CD4-positive, alpha-beta T cell treated with Interleukin-21 for 1 hour (primary cell): ENCODE data around the gene SREBF2.
A peak's percentile ranks its signal among the peaks of the same experiment; 100 is the strongest.

Experiments used
- DNase-seq: peaks from one replicate; pipeline ENCODE4 v3.0.0-alpha.2; 2020

Gene SREBF2

DNA sequence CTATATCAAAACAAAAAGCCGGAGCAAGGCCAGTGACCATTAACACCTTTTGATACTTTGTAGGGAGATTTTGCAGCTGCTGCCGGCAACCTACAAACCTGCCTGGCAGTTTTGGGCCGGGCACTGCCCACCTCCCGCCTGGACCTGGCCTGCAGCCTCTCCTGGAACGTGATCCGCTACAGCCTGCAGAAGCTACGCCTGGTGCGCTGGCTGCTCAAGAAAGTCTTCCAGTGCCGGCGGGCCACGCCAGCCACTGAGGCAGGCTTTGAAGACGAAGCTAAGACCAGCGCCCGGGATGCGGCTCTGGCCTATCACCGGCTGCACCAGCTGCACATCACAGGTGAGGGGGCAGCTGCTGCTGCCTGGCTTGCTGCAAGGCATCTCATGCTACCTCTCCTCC lies 47.7 kb downstream of the SREBF2 start:
- DNase-seq = no peak

DNA sequence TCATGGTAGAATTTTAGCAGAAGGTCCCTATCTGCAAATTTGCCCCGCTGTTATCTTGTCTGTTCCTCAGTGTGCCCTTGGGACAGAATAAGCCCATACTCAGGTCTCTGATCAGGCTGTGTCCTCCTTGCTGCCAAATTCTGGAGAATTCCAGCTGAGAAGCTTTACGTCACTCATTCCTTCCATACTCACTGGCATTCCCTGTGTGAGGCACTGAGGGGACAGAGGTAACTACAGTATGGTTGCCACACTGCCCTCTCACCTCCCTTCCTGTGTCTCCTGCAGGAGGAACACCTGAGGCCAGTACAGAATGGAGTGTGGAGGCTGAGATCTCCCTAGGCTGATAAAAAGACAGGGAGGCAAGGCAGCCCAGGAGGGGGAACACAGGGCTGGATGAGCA lies 50.5 kb downstream of the SREBF2 start:
- no peak for DNase-seq

DNA sequence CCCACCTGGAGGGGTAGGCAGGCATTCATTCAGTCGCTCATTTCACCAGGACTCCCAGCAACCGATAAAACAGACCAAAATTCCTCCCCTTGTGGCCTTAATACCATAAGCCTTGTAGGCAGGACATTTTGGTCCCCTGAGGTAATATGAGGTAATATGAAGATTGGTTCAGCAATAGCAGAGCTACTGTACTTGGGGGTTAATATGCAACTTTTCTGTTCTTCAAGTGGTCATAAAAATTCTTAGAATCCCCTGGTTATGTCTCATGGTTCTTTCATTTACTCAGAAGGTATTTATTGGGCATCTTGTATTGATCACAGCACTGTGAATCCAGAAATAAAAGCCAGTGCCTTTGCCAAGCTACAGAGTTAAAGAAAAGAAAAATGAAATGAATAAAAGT lies 52.2 kb downstream of the SREBF2 start:
- no peak for DNase-seq

DNA sequence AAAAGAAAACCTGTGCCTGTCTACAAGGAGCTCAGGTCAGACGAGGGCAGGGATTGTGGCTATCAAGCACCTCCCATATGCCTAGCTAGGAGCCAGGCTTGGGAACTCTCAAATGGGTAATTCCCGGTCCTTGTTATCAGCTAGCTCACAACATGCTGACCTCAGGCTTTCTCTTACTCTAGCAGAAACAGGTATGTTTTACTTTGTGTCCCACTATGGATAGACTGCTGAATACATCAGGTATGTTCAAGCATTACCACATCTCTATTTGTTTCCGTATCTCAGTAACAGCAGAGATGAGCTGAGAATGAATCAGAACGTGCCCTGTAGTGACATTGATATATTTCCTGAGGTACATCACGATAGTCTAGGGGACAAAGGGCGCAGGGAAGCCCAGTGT lies 52.6 kb downstream of the SREBF2 start:
- no peak for DNase-seq

DNA sequence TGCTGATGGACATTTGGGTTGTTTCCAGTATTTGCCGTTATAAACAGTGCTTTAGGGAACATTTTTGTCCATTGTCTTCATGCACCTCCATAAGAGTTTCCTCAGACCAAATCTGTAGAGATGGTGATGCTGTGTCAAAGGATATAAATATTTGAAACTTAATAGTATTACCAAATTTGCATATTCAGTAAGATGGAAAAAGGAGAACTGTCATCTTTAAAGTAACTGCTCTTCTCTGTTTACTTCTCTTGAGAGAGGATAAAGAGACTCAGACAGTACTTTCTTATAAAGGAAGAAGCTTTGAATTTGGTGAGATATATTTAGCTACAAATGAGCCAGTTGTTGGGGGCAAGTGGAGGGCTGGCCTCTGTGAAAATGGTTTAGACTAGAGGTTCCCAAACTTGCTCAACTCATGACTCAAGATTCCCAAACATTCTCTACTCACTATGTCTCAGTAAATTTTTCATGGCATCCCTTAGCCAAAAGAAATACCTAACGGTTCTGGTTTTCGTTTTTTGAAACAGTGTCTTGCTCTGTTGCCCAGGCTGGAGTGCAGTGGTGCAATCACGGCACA lies 55.8 kb downstream of the SREBF2 start:
- no peak for DNase-seq

DNA sequence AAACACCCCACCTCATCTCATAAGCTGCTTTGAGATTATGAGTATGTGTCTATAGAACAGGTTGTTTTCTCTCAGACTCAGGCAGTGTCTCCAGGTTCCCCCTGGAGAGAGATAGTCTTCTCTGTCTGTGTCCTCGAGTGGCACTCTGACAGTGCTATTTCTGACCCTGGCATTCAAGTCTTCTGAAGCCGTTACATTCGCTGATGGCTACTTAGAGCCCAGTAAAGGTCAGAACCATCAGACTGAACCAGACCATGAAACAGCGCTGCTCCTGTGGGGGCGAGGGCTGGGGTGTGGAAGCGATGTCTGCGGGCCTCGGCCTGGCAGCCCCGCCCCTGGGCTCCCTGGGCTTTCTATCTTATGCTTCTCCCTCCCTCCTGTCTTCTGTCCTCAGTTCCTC lies 58.5 kb downstream of the SREBF2 start:
- no peak for DNase-seq

DNA sequence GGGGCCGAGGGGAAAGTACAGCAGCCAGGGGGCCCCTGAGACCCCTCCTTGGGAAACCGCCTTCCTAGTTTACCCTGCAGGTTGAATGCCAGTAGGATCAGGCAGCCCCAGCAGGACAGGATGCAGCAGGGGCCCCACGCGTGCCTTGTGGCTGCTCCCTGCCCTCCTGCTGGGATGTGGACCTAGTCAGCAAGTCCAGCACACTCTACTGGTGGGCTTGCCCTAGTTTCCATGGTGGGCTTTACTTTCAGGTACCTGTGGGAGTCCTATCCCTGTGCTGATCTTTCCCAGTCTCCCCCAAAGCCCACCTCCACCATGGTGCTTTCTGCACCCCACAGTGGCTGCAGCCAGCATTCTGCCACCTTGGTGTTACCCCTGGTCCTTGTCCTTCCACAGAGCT lies 59.8 kb downstream of the SREBF2 start:
- DNase-seq = no peak

DNA sequence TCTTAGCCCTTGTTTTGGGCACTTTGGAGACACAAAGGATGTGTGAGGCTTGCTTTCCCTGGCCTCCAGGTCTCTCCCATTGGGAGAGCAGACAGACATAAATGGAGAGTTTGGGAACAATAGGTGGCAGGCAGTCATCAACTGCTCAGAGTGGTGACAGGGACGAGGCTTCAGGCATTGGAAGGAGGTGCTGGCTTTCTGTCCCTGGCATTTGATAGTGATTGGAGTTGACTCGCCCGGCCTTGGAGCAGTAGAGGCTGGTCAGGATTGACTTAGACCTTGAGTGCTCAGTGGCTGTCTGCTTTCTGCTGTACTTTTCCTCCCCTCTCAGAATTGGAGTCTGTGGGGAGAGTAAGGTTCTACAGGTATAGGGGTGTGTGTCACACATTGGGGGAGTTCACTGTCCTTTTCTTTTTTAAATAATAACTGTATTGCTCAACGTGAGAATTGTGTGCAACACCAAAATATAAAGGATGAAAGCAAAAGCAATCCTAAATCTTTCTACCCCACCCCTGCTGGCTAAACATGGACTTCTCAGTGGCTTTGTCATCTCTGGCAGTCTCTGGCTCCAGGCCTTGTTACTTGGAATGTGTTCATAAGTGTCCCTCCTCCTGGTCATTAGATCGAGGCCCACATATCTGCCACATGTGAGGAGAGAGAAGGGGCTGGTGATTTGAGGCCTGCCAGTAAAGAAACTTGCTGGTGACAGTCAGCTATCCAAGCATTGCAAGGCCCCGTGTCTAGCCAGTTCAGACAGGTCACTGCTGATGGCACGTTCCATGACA lies 60.9 kb downstream of the SREBF2 start:
- DNase-seq = no peak

DNA sequence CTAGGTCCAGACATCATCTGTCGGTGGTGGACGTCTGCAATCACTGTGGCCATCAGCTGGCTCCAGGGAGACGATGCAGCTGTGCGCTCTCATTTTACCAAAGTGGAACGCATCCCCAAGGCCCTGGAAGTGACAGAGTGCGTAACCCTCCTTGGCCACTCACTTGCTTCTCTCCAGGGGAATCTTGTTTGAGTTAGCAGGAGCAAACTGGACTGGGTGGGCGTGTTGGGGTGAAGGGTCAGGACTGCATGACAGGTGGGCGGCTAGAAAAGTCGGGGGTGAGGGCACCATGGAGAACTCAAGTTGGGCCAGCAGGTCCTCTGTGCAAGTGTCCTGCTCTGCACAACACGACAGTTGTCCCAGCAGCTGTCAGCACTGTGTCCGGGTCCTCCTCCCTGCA lies 65.7 kb downstream of the SREBF2 start:
- no peak for DNase-seq

DNA sequence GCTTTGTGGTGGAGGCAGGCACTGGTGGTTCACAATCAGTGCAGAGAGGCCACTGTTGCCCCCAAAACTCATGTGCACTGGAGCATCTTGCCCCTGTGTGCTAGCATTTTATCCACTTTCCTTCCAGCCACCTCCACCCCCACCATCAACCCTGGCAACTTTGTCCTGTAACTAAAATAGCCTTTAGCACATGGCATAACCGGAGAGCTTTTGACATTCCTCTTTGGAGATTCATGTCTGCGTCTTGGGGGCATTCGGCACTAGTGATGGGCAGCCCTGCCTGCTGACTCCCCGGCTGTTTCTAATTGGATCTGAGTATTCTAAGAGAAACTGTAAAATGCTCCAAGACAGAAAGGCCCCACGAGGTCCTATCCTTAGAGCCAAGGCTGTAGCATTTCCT lies 66.2 kb downstream of the SREBF2 start:
- DNase-seq = no peak

DNA sequence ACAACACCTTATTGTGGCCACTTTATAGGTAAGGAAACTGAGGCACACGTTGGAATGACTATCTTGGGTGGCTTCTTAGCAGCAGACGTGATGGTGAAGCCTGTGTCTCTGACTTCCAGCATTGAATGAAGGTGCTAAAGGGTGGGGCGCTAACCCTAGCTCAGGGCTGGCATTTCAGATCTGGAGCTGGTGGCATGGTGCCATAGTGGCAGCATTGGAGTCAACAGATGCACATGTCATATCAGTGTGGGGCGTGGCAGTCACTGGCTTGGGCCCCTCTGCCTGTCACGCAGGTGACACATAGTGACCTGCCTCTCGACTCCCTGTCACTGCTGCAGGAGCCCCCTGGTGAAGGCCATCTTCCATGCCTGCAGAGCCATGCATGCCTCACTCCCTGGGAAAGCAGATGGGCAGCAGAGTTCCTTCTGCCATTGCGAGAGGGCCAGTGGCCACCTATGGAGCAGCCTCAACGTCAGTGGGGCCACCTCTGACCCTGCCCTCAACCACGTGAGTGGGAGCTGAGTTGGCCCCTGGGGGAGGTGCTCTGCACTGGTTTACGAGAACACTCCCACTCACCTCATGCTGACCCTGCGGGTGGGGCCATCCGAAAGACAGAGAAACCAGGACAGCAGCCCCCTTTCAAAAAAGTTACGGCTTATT lies 67.2 kb downstream of the SREBF2 start:
- no peak for DNase-seq

DNA sequence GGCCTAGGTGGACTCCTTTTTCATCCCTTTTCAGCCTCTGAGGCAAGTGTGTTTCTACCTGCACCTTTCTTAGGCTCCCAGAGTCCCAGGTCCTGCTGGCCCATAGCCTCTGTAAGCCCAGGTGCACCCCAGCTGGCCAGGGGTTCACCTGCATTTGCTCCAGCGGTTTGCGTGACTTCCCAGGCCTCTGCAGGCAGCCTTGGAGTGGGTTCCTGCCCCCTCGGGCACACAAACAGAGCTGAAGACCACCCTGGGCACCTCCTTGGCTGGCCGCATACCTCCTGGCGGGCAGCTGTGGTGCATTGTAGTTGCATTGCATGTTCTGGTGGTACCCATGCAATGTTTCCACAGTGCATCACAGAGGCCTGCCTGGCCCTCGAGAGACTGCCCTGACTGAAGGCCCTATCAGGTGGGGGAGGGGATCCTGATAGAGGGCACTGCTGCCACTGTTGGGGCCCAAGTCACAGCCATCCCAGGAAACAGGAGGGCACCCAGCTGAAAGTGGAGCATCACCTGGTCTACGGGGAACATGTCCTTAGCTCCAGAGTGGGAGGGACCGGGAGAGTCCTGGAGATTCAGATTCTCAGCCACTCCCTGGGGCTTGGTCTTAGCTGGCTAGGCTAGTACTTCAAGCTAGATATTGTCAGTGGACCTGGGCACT lies 67.9 kb downstream of the SREBF2 start:
- DNase-seq = no peak

DNA sequence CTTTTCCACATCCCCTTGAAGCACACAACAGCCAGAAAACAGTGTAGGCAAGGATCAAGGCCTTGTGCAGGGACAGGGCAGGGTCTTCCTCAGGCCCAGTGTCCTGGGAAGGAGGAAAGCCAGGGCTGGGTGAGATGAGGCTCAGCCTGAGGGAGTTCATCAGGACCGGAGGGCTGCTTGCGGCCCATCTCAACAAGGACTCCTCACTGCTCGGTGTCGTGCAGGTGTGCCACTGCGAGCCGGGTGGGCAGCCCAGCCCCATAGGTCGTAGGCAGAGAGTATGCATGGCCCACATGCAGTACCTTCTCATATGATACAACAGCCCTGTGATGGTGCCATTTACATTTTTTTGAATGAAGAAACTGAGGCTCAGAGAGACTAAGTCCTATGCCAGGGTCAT lies 69.1 kb downstream of the SREBF2 start:
- no peak for DNase-seq

DNA sequence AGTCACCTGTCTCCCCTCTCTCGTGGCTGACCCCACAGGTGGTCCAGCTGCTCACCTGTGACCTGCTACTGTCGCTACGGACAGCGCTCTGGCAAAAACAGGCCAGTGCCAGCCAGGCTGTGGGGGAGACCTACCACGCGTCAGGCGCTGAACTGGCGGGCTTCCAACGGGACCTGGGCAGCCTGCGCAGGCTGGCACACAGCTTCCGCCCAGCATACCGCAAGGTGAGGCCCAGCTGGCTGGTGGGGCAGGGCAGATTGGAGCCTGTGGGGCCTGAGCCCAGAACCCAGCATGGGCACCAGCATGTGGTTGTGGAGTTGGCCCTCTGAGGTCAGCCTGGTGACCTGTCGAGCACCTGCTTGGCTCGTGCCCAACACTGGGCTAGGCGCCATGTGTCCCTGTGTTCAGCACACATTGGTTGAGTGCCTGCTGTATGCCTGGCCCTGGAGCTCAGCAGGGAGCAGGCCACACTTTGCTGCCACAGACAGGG lies 70.1 kb downstream of the SREBF2 start:
- DNase-seq = no peak

DNA sequence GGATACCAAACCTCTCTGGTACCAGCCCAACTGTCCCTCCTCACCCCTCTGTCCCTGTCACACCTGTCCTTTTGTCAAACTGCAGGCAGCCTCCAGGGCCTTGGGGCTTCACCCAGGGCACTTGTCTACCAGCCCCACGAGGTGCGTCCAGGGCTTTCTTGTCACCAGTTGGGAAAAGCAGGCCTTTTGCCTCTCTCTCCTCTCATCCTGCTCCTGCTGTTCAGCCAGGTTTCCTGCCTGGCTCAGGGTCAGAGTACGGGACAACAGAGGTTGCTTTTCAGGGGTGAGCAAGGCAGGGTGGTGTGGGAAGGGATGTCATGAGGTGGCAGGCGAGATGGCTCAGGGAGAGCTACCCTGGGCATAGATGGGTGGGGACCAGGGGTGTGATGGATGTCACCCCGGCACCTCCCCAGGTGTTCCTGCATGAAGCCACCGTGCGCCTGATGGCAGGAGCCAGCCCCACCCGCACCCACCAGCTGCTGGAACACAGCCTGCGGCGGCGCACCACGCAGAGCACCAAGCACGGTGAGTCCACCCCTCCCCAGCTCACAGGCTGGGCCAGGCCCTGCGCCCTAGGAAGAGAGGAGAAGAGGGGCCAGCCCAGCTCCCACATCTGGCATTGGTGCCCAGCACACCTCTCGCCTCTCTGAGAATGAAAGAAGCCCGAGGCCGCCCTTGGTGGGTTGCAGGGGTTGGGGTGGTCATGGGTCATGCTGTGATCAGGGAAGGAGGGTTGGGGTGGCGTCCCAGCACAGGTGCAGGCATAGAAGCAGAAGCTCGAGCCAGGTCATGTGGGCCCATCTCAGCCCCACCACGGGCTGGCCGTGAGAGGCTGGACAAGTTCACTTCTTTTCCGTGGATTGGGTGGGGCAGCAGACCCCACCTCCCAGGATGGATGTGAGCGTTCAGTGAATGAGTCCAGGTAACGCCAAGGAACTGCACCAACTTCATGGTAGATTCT lies 71.8 kb downstream of the SREBF2 start:
- no peak for DNase-seq

DNA sequence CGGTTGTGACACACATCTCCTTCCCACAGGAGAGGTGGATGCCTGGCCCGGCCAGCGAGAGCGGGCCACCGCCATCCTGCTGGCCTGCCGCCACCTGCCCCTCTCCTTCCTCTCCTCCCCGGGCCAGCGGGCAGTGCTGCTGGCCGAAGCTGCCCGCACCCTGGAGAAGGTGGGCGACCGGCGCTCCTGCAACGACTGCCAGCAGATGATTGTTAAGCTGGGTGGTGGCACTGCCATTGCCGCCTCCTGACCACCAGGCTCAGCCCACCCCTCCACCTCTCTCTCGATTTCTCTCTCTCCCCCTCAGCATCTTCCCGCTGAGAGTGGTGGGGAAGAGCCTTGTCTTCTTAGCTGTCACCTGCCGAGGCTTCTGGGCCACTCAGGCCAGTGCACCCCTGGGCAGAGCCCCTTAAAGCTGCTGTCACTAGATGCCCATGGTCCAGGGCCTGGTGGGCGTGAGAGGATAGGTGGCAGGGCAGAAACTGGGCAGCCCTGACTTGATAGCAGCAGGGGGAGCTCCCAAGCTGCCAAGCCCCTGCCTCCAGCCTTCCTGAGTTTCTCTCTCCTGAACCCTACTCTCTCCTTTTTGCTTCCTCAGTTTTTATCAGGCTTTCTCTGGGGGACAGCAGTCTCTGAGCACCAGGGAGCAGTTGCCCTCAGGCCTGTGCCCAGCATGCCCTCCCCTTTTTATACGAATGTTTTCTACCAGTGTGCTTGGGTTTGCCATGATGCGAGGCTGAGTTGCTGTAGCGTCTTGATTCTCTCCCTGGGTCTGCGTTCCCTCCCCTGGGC lies 72.7 kb downstream of the SREBF2 start:
- DNase-seq = no peak

DNA sequence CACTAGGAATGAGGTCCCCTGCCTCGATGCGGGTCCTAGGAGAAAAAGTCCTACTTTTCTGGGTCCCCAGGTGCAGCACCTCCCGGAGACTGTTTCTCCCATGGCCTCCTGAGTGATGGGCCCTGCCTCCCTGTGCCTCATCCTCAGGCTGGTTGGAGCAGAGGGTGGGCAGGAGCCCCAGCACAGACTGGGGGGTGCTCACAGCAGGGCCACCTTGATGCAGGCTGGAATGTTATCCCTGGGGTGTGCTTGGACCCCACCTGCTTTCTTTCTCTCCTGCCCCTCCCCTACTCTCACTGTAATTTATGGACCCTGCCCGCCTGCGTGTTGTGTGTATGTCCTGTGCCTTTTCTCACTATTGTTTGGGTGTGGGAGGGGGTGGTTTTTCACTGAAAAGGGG lies 73.9 kb downstream of the SREBF2 start:
- DNase-seq = no peak

DNA sequence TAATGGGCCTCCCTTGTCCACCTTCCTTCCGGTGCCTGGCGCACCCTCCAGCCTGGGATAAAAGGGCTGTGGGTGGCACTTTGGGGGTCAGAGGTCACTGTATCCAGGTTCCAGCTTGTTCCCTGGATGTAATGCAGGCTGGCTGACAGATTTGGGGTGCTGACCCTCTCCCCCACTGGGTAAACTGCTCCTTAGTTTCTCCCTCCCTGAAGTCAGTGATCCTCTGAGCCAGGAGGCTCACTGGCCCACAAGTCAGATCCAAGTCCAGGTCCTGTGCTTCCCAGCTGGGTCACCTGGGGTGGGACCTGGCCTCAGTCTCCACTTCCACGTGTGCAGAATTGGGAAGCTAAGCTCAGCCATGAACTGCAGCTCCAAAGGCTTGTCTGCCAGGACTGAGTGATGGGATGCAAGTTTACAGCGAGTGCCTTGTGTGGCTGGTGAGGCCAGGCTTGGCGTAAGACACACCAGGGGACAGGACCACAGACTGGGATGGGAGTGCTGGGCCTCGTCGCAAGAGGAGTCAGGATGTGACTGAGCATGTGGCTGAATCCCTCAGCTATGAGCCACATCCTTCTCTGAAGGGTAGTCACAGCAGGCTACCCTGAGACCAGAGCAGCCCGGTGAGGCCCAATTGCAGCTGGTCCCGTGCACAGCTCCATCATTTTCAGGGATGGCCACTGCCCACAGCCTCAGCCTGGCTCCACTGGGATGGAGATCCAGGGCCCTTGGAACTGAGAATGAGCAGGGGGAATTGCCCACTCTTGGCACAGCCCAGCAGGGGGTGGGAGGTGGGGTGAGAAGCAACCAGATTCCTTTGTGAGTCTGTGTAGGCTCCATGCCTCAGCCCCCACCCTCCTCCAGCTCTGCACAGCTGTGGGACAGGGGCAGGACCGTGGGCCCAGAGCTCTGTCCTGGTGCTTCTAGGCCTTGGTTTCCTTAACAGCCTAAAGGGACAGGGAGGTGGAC lies 74.8 kb downstream of the SREBF2 start:
- DNase-seq = no peak

DNA sequence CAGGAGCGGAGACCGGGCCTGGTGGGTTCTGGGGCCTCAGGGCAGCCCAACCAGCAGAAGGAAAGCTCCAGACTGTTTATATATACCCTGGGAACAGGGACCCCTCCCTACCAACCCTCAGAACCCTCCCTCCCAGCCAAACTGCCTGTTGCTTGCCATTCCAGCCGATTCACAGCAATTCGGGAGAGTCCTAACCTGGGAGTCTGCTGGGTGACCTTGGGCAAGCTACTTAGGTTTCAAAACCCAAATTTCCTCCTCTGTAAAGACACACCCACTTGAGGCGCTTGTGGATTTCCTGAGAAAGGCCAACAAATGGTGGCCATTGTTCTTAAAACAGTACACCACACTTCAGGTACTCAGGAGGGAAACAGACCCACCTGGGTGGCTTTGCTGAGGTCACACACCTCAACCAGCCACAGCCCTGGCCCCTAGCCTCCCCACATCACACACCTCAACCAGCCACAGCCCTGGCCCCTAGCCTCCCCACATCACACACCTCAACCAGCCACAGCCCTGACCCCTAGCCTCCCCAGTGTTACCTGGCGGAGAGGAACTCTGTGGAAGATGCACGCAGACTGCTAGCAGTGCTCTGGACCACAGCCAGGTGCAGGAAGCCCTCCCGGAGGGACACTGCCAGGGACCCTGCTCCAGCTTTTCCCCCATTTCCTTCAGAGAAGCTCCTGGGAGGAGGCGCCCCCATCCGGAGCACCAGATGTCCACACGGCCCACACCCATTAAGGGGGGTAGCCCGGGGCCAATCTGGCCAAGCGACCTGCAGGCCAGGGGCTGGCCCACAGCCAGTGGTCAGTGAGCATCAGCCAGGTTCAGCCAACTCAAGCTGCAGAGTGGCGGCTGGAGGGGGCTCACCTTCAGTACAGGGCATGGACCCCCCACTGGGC lies 75.8 kb downstream of the SREBF2 start:
- DNase-seq = peak; percentile 55
